ENCODE results near the gene FAU. TPM values are rescaled to one million over a fixed set of nuclear protein-coding genes. Genes with fewer than 3 reads are reported as not detected.

FAU gene
- total and polyA plus RNA-seq, 9 of the 15 experiments (the other 6 are each of a cell fraction or from before 2014, with no cell fraction given) = 433 to 1,827 (median 942) TPM

GRCh38 chr11:65169164-65169641 lies 47.3 kb upstream of the FAU start (continued):
- TF ChIP-seq VEZF1 (CRISPR knock-in tag; IDR thresholded peaks at IDR 0.05) = no peak
- TF ChIP-seq ARID4B (CRISPR knock-in tag; IDR thresholded peaks at IDR 0.05) = no peak
- TF ChIP-seq, protein P1, sequence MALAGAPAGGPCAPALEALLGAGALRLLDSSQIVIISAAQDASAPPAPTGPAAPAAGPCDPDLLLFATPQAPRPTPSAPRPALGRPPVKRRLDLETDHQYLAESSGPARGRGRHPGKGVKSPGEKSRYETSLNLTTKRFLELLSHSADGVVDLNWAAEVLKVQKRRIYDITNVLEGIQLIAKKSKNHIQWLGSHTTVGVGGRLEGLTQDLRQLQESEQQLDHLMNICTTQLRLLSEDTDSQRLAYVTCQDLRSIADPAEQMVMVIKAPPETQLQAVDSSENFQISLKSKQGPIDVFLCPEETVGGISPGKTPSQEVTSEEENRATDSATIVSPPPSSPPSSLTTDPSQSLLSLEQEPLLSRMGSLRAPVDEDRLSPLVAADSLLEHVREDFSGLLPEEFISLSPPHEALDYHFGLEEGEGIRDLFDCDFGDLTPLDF (CRISPR knock-in tag; IDR thresholded peaks at IDR 0.05) = no peak
- TF ChIP-seq ARID1B (IDR thresholded peaks at IDR 0.05) = peak; percentile 85
- TF ChIP-seq ZNF431 (CRISPR knock-in tag; IDR thresholded peaks at IDR 0.05) = no peak
- 0 out of 2 replicates have a peak, but pooled peaks have one; percentile 44 for TF ChIP-seq SMARCC2 (IDR thresholded peaks at IDR 0.05; ENCODE audit: low read depth)
- no peak for TF ChIP-seq CEBPG (CRISPR knock-in tag; IDR thresholded peaks at IDR 0.05)
- no peak for TF ChIP-seq CEBPG (tag; conservative IDR thresholded peaks at IDR 0.05 in 1 of 2, IDR thresholded peaks at IDR 0.05 in 1 of 2)
- TF ChIP-seq, protein P2, sequence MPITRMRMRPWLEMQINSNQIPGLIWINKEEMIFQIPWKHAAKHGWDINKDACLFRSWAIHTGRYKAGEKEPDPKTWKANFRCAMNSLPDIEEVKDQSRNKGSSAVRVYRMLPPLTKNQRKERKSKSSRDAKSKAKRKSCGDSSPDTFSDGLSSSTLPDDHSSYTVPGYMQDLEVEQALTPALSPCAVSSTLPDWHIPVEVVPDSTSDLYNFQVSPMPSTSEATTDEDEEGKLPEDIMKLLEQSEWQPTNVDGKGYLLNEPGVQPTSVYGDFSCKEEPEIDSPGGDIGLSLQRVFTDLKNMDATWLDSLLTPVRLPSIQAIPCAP (CRISPR knock-in tag; IDR thresholded peaks at IDR 0.05; ENCODE audit: borderline replicate concordance) = no peak
- TF ChIP-seq RFX7 (CRISPR knock-in tag; IDR thresholded peaks at IDR 0.05) = no peak
- TF ChIP-seq ARHGAP35 (IDR thresholded peaks at IDR 0.05; ENCODE audit: partially characterized antibody) = no peak
- no peak for TF ChIP-seq NEUROD1 (IDR thresholded peaks at IDR 0.05; ENCODE audit: borderline replicate concordance, low read depth, low read length, partially characterized antibody)
- TF ChIP-seq ZNF512 (tag; IDR thresholded peaks at IDR 0.05) = no peak
- TF ChIP-seq PRDM10 (IDR thresholded peaks at IDR 0.05; ENCODE audit: partially characterized antibody) = no peak
